Measurements from ENCODE around the gene POLN.

The POLN gene

GRCh38 chr4:2081540-2081939, 160.4 kb downstream of the POLN start:
- DNase-seq: no peak

DNA sequence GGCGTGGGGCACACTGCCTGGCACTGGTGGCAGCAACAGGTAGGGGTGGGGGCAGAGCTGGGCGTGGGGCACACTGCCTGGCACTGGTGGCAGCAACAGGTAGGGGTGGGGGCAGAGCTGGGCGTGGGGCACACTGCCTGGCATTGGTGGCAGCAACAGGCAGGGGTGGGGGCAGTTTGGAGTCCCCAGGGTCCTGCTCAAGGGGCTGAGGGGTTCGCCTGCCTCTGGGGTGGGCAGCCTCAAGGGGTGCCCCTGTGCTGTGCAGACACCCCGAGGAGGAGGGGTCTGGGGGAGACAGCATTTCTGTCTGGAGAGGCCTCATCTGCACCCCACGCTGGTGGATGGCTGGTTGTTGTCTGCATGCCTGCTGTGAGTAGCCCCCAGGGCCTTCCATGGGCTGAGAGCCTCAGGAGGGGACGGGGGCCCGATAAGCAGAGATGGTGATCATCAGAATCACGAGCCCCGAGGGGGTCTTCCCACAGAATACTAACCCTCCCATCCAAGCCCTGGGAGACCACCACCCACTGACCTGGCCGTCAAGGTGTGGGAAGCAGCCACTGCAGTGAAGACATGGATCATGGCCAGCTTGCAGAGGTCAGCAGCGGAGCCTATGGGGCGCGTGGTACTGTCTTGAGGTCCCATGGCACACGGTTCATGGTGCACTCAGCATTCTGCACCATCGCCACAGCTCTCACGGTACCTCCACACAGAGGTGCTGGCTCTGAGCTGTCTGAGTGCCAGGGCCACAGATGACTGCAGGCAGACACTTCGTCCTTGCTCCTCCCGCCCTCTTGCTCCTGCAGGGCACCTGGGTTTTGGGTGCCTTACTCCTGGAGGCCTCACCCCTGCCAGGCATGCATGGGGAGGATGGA, 161.3 kb downstream of the POLN start:
- no peak for DNase-seq

GRCh38 chr4:2079926-2080325, 162.0 kb downstream of the POLN start:
- DNase-seq: no peak

- DNase-seq: no peak
Observed at GRCh38 chr4:2079006-2079405, 162.9 kb downstream of the POLN start.

- no peak for DNase-seq
Observed at GRCh38 chr4:2078584-2078983, 163.3 kb downstream of the POLN start.

DNA sequence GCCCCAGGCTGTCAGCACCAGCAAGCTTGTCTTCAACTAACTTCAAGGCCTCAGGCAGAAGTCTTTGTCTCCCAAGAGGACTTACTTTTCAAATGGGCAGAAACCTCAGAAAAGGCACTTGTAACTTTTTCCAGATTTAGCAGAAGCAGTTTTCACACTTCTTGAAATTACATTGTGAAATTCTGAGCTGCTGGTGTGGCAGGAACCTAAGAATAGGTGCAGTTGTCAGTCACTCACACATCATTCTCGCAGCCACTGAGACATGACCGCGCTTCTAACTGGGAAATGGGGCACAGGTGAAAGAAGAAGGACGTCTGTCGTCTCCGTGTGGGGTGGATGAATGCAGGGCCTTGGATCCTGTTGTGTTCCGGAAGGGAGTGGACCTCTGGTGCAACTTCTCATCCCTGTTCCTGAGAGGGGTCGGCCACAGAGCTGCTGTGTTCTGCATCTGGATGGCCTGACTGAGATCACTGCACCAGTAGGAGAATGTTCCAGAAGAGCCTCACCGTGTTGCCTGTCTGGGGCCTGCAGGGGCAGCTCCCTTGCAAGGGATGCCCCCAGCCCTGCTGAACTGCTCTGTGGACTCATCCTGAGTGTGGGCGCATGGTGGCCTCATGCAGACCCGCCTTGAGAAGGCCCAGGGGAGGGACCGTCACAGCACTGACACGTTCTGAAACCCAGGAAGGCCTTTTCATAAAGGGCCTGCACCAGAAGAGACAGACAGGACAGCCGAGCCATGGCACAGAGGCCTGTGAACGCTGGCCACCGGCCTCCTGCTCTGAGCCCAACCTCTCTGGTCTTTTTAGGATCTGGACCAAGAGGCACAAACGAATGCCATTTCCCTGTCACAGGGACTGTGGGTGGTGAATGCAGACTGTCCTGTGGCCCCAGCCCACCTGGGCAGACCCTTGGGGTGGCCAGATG, 164.1 kb downstream of the POLN start:
- DNase-seq: no peak

DNA sequence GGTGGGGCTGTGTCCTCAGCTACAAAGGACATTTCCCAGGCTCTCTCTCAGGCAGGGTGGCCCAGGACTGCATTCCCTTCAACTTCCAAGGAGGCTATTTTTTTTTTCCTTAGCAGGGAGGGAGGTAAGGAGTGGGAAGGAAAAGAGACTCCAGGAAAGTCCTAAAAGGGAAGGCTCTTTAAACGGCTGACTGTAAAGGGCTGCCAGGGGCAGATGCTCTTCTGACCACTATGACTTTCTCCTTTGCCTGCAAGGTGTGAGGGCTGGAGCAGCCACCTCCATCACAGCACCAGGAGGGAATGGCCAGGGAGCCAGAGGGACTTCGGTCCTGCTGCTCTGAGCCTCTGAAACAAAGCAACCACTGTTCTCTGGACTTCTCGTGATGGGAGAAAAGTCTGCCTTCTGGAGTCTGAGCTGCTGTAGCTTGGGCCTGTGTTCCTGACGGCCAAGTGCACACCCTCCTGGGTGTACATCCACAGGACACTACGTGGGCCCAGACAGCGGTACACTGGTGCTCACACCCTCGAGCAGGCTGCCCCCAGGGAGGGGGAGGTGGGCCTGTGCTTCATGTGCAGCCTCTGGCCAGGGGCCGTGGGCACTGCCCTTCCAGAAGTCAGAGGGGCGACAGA, 164.9 kb downstream of the POLN start:
- DNase-seq: no peak

DNA sequence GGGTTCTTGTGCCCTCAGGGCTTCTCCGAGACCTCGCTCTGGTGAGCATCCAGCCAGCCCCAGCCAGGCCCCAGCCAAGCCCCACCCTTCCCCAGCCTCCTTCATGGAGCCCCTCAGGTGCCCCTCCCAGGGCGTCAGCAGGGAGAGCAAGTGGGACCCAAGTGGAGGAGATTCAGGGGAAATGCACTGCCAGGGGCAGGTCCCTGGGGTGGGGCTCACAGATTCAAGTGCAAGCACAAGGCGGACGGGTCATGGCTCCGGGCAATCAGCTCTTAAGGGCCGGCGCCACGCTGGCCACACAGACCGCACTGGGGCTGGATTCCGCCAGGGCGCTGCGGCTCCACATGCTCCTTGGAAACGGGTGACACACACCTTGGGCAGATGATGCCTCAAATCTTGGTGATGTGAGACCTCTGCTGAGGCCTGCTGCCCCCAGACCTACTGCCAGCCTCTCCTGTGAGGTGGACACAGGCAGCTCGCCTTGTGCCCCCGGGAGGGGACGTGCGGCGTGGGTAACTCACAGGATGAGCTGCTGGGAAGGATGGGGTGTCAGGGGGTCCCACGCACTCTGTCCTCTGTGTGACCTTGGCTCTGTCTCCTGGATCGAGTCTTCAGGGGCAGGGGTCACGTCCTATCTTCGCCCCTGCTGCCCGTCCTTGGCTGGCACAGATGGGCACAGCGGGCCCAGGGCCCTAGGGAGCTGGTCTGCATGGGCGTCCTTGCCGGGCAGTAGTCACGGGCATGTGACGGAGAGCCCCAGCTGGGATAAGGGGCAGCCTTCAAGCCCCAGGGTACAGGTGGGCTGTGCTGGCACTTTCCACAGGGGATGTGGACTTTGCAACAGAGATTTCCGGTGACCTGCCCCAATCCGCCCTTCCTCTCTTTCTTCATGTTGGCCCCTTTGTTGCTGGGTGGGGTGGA, 165.7 kb downstream of the POLN start:
- no peak for DNase-seq

DNA sequence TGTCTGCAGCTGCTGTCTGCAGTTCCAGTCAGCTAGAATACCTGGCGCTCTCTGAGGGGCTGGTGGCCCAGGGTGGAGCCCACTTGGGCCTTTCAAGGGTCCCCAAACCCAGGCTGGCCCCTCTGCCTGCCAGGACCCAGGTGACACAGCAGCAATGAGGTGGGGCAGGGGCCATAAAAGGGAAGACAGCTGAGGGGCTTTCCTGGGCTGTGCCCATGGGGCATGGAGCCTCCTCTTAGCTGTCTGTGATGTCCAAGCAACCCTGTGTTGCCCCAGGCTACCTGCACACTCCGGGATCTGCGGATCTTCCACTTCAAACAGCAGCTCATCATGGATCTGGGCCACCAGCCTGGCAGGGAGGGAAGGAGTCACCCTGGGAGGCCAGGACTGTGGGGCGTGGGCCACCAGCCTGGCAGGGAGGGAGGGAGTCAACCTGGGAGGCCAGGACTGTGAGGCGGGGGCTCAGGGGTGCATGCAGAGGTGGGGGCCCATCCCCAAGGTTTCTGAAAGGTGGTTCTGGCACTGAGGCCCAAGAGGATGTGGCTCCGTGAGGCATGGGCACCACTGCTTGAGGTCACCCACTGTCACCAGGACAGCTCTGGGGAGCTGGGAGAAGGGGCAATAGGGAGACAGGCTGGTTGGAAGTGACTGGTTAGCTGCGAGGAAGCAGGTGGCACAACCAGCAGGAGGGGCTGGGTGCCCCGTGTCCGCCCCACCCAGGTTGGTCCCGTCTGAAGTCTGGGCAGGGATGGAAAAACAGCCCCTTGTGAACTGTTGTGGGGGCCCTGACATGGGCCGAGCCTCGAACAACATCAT, 166.5 kb downstream of the POLN start:
- no peak for DNase-seq

DNA sequence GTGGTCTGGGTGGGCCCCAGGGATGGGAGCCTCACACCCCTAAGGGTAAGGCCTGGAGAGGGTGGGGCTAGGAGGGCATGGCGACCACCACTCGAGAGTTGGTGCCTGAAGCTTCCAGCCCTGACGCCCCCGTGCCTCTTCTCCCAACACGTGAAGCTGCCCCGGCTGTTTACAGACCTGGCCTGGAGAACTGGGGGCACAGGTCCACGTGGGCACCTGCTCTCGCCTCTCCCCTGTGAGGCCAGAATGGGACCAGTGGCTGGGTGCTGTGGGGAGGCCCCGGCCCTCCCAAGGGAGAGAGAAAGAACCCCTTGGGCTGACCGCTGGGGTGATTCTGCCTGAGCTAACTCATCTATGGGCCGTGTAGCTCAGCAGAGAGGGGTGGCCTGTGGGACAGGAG, 167.3 kb downstream of the POLN start:
- DNase-seq: no peak

- no peak for DNase-seq
Observed at GRCh38 chr4:2073808-2074481, 168.0 kb downstream of the POLN start.

- no peak for DNase-seq
Observed at GRCh38 chr4:2072971-2073807, 168.7 kb downstream of the POLN start.

DNA sequence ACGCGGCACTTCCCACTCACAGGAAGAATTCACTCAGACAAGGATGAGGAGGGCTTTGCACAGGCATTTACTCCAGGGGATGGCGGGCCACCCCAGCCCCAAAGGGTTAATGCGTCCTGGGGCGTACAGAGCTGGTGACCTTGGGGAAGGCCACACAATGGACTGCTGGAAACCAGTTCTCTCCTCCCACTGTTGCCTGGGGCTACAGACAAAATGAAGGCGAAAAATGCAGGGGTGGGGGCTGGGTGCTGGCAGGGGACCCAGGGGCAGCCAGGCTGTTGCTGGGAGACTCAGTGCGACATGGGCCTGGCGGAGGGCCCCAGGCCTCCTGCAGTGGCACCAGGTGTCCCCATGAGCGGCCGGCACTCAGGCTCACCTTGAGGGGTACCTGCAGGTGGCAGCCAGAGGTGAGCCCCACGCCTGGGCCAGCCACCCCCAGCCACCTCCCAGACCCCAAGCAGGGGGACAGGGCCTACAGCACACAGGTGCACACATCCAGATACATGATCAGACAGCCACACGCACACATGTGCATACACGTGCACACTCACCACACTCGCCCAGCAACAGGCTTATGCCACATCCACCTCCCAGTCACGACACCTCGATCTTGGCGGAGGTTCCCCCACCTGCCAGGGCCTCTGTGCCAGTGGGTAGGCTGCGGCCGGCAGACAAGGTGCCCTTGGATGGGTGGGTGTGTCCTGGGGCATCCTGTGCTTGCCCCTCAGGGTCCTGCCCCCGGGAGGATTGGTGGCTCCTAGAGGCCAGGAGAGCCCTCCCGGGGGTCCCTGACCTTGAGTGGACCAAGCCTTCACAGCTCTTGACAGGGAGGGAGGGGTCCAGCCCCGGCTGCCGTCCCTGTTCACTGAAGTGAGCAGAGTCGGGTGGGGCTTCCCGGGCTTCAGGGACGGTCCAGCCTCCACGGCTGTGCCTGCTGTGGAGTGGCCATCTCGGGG, 169.7 kb downstream of the POLN start:
- DNase-seq: peak in 9 of 14 donors; percentile 27 to 87 (median 63)

GRCh38 chr4:2071252-2071911, 170.5 kb downstream of the POLN start:
- DNase-seq: peak in 4 of 14 donors; percentile 57 to 87 (median 69)

GRCh38 chr4:2070421-2071251, 171.3 kb downstream of the POLN start:
- DNase-seq: no peak

DNA sequence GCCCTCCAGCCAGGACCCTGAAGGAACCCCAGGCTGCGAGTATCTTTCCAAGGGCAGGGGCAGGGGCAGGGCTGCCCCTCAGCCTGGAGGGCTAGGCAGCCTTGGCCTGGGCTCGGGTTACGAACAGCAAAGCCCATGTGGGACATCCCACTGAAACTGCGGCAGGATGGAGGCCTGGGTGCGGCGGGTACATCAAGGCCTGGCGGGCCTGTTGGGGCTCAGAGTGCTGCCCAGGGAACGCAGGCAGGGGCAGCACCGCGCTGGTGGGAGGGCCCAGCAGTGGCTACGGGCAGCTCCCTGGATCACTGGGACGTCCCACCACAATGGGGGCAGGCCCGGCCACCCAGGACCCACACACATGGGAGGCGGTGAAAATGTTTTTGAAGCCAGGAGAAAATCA, 171.9 kb downstream of the POLN start:
- no peak for DNase-seq

Data from C1 segment of cervical spinal cord (tissue), 14 donors.